Type B pancreatic cell (in vitro differentiated cells): ENCODE results near the gene TINCR. TPM values are rescaled to one million over a fixed set of nuclear protein-coding genes. Genes with fewer than 3 reads are reported as not detected.

Source experiments
- DNase-seq: peaks from one replicate; pipeline ENCODE4 v3.0.0; 2021; ENCODE audit warnings: mixed read lengths; ENCODE audit not compliant: unreplicated experiment; ENCODE audit errors: extremely low spot score
- H3K27ac Mint-ChIP-seq: 2 replicates; pipeline ENCODE4 v1.8.0; 2021; ENCODE audit warnings: mild to moderate bottlenecking, mixed read lengths
- H3K27me3 Mint-ChIP-seq: 2 replicates; pipeline ENCODE4 v1.8.0; 2021; ENCODE audit warnings: mixed read lengths
- H3K36me3 Mint-ChIP-seq: 2 replicates; pipeline ENCODE4 v1.8.0; 2021; ENCODE audit warnings: mixed read lengths
- H3K4me1 Mint-ChIP-seq: one replicate; pipeline ENCODE4 v1.8.0; 2021; ENCODE audit warnings: mixed read lengths; ENCODE audit not compliant: unreplicated experiment
- H3K4me3 Mint-ChIP-seq: 2 replicates; pipeline ENCODE4 v1.8.0; 2021; ENCODE audit warnings: mild to moderate bottlenecking, mixed read lengths
- H3K9me3 Mint-ChIP-seq: 2 replicates; pipeline ENCODE4 v1.8.0; 2021; ENCODE audit warnings: mixed read lengths
- CTCF ChIP-seq: fragments of 200-600 bp; sonication (generic); conservative IDR thresholded peaks from 2 replicates; pipeline ENCODE4 v1.5.0; 2021; ENCODE audit warnings: antibody characterized with exemption, mild to moderate bottlenecking
- total RNA-seq: library from RNA; stranded (reverse); gene quantifications from 2 replicates; pipeline ENCODE4 v1.2.1, GENCODE V29; 2021; ENCODE audit warnings: low replicate concordance

The TINCR gene
- total RNA-seq, 1 donor from 2014 or later: 9.0 TPM

- no peak overlapping the region for H3K4me3 Mint-ChIP-seq
- TF ChIP-seq CTCF: no peak
- H3K9me3 Mint-ChIP-seq: no peaks in the 10 kb centered on the region
- H3K36me3 Mint-ChIP-seq: peaks cover 3% of the 10 kb centered on the region
- DNase-seq: no peak
- H3K27me3 Mint-ChIP-seq: peaks cover 12% of the 10 kb centered on the region
- peak overlapping the region; percentile 80 for H3K27ac Mint-ChIP-seq
- peaks cover 12% of the 10 kb centered on the region for H3K4me1 Mint-ChIP-seq
Observed at GRCh38 chr19:5571777-5572176, 4.0 kb upstream of the TINCR start.

- TF ChIP-seq CTCF: no peak
- Mint-ChIP-seq H3K4me3 (peak overlapping the region; percentile 64), H3K9me3 (no peaks in the 10 kb centered on the region), H3K27me3 (peaks cover 17% of the 10 kb centered on the region), H3K4me1 (peaks cover 11% of the 10 kb centered on the region), H3K36me3 (no peaks in the 10 kb centered on the region), H3K27ac (no peak overlapping the region)
- DNase-seq: no peak
Observed at GRCh38 chr19:5567970-5568407, 236 bp upstream of the TINCR start.

GRCh38 chr19:5564930-5565329, 2.8 kb downstream of the TINCR start:
- H3K4me3 Mint-ChIP-seq: no peak overlapping the region
- DNase-seq: no peak
- TF ChIP-seq CTCF: no peak
- H3K27ac Mint-ChIP-seq: peak overlapping the region; percentile 89
- no peaks in the 10 kb centered on the region for H3K9me3 Mint-ChIP-seq
- H3K27me3 Mint-ChIP-seq: peaks cover 17% of the 10 kb centered on the region
- no peaks in the 10 kb centered on the region for H3K36me3 Mint-ChIP-seq
- peaks cover 5% of the 10 kb centered on the region for H3K4me1 Mint-ChIP-seq

- Mint-ChIP-seq H3K9me3 (no peaks in the 10 kb centered on the region), H3K4me3 (peak overlapping the region; percentile 67), H3K36me3 (no peaks in the 10 kb centered on the region), H3K4me1 (peaks cover 5% of the 10 kb centered on the region), H3K27ac (peak overlapping the region; percentile 84), H3K27me3 (peaks cover 12% of the 10 kb centered on the region)
- no peak for TF ChIP-seq CTCF
- no peak for DNase-seq
Observed at GRCh38 chr19:5563935-5564612, 3.7 kb downstream of the TINCR start.

- peaks cover 6% of the 10 kb centered on the region for H3K27me3 Mint-ChIP-seq
- H3K4me3 Mint-ChIP-seq: no peak overlapping the region
- DNase-seq: no peak
- H3K27ac Mint-ChIP-seq: peak overlapping the region; percentile 53
- TF ChIP-seq CTCF: peak; percentile 31
- H3K4me1 Mint-ChIP-seq: peaks cover 12% of the 10 kb centered on the region
- H3K36me3 Mint-ChIP-seq: no peaks in the 10 kb centered on the region
- no peaks in the 10 kb centered on the region for H3K9me3 Mint-ChIP-seq
Observed at GRCh38 chr19:5563008-5563431, 4.7 kb downstream of the TINCR start.
